B cell (primary cell): ENCODE results near the gene LVRN.

Source experiments
- CTCF ChIP-seq: fragments of 200-600 bp; IDR thresholded peaks from one replicate; pipeline ENCODE4 v1.8.0; 2022; ENCODE audit warnings: antibody characterized with exemption, mild to moderate bottlenecking
- EZH2 ChIP-seq: IDR thresholded peaks from 2 replicates; pipeline ENCODE4 v1.6.1; 2012; ENCODE audit warnings: borderline replicate concordance, low read depth, mild to moderate bottlenecking, moderate library complexity, low read length; ENCODE audit not compliant: insufficient read depth, poor library complexity, severe bottlenecking

- TF ChIP-seq CTCF, result no peak
- no peak for TF ChIP-seq EZH2
Observed at GRCh38 chr5:116042375-116042774, 80.1 kb downstream of the LVRN start.
